ENCODE results near the gene ABHD6. TPM values are rescaled to one million over a fixed set of nuclear protein-coding genes. Genes with fewer than 3 reads are reported as not detected.

Gene ABHD6
- total and polyA plus RNA-seq, 11 donors, result 2.9 to 14.6 (median 6.9) TPM

DNA sequence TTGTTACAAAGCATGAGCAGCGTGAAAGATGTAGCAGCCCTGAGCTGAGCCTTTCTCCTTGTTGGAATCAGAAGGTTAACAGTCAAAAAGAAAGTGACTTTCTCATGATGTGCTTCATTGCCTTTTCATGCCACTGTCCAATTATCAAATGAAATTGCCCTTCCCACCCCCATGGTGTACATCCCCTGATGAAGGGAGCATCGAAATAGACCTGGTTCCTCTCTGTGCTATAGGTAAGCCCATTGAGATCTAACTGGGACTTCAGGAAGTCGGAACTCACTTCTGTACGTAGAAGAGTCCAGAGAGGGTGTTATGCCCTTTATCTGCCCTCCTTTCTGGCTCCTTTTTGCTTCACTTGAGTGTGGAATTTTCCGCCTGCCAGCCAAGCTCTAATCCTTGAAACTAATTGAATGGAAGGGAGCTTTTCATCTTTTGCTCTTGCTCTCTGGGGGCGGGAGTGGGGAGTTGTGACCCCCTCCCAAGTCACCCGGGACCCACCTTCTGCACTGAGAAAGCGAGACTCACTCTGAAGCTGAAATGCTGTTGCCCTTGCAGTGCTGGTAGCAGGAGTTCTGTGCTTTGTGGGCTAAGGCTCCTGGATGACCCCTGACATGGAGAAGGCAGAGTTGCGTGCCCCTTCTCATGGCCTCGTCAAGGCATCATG, 20.9 kb downstream of the ABHD6 start:
- no peaks in the 10 kb centered on the region for H3K9me3 ChIP-seq
- no peak overlapping the region for H3K27ac ChIP-seq
- no peaks in the 10 kb centered on the region for H3K27me3 ChIP-seq
- WGBS, 4 donors, result 92 to 94% (median 92%) methylated on average over 10 of the region's 10 CpGs
- H3K4me3 ChIP-seq, result no peak overlapping the region
- DNase-seq (no peak), ATAC-seq (no peak)
- TF ChIP-seq, protein P1, sequence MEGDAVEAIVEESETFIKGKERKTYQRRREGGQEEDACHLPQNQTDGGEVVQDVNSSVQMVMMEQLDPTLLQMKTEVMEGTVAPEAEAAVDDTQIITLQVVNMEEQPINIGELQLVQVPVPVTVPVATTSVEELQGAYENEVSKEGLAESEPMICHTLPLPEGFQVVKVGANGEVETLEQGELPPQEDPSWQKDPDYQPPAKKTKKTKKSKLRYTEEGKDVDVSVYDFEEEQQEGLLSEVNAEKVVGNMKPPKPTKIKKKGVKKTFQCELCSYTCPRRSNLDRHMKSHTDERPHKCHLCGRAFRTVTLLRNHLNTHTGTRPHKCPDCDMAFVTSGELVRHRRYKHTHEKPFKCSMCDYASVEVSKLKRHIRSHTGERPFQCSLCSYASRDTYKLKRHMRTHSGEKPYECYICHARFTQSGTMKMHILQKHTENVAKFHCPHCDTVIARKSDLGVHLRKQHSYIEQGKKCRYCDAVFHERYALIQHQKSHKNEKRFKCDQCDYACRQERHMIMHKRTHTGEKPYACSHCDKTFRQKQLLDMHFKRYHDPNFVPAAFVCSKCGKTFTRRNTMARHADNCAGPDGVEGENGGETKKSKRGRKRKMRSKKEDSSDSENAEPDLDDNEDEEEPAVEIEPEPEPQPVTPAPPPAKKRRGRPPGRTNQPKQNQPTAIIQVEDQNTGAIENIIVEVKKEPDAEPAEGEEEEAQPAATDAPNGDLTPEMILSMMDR (IDR thresholded peaks at IDR 0.05), result no peak
- TF ChIP-seq POLR2A (IDR thresholded peaks at IDR 0.05), result no peak
- intact Hi-C loops (cut with DNase I), result no loop called here
- H3K36me3 ChIP-seq, result peaks cover 0 to 47% (median 29%) of the 10 kb centered on the region in 9 donors
- no peaks in the 10 kb centered on the region for H3K4me1 ChIP-seq

DNA sequence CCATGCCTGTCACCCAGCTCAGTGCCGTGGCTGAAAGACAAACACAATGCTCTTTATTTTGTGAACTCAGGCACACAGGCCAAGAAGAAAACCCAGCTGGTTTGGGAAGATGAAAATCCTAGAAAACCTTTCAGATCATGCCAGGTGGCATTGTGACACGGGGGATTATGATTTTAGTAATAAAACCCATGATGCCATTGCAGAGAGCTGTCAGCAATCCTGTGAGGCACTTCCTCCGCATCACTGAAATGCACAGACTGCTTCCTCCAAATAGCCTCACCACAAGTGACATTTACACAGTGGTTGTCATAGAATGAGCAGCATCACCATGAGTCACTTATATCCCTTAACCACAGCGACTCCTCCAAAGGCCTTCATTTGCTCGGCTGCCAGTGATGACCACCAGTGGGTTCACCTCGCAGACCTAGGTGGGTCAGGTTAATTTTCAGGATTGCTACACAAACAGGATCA, 22.7 kb downstream of the ABHD6 start:
- no peak for ATAC-seq
- WGBS, 4 donors, result 89 to 97% (median 92%) methylated on average over 6 of the region's 6 CpGs

DNA sequence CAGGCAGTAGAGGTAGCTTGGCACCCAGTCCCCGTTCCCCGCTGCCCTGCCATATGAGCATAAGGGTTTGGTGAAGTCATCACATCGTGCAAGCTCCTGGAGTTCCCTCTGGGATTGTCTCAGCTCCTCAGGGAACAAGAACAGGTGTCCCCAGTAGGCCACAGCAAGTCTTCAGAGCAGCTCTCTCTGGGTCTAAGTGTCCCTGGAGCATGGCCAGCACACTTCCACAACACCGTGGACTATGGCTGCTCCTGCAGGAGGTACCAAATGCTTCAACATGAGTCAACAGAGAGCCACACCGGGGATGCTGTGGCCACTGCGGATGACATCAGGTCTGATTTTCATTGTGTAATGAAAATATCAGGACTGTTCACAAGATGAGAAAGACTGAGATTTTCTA, 23.1 kb downstream of the ABHD6 start:
- 80 to 86% (median 81%) methylated on average over 6 of the region's 6 CpGs for WGBS, 4 donors
- TF ChIP-seq, protein P1 (IDR thresholded peaks at IDR 0.05), result no peak
- TF ChIP-seq POLR2A (IDR thresholded peaks at IDR 0.05), result no peak
- no peaks in the 10 kb centered on the region for H3K4me1 ChIP-seq
- H3K36me3 ChIP-seq, result peaks cover 0 to 47% (median 29%) of the 10 kb centered on the region in 9 donors
- DNase-seq (no peak), ATAC-seq (no peak)
- no peak overlapping the region for H3K4me3 ChIP-seq
- intact Hi-C loops (cut with DNase I), result no loop called here
- H3K27me3 ChIP-seq, result no peaks in the 10 kb centered on the region
- no peaks in the 10 kb centered on the region for H3K9me3 ChIP-seq
- no peak overlapping the region for H3K27ac ChIP-seq

More for the DNA sequence above, 22.7 kb downstream of the ABHD6 start:
- Histone ChIP-seq H3K27me3 (no peaks in the 10 kb centered on the region), H3K36me3 (peaks cover 0 to 47% (median 29%) of the 10 kb centered on the region in 9 donors), H3K27ac (no peak overlapping the region), H3K4me3 (no peak overlapping the region), H3K4me1 (no peaks in the 10 kb centered on the region), H3K9me3 (no peaks in the 10 kb centered on the region)
- no peak for DNase-seq
- TF ChIP-seq POLR2A (IDR thresholded peaks at IDR 0.05), result no peak
- TF ChIP-seq, protein P1 (IDR thresholded peaks at IDR 0.05), result no peak
- intact Hi-C loops (cut with DNase I), result no loop called here

DNA sequence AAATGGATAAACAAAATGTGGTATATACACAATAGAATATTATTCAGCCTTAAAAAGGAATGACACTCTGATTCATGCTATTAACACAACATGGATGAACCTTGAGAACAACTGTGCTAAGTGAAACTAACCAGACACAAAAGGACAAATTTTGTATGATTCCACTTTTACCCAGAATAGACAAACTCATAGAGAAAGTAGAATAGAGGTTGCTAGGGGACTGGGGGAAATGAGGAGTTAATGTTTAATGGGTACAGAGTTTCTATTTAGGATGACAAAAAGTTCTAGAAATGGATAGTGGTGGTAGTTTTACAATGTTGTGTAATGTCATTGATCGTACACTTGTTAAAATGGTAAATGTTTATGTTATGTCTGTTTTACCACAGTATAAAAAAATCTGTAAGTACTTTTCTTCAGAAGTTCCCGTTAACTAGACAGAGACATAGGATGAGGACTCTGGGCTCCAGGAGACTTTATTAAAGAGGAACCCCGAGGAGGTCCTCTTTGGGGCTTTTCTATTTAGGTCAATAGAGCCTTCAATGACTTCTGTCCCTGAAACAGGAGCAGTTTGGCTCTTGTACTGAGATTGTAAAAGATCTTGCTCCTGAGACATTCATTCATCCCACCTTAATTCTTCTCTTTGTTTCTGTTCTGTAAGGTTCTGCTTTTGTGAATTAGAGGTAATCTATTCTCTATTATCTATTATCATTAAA, 24.5 kb downstream of the ABHD6 start:
- TF ChIP-seq POLR2A (IDR thresholded peaks at IDR 0.05), result no peak
- TF ChIP-seq, protein P1 (IDR thresholded peaks at IDR 0.05), result no peak
- Histone ChIP-seq H3K27me3 (no peaks in the 10 kb centered on the region), H3K36me3 (peaks cover 0 to 40% (median 23%) of the 10 kb centered on the region in 9 donors), H3K4me3 (no peak overlapping the region), H3K27ac (no peak overlapping the region), H3K4me1 (no peaks in the 10 kb centered on the region), H3K9me3 (no peaks in the 10 kb centered on the region)
- ATAC-seq (no peak), DNase-seq (no peak)
- intact Hi-C loops (cut with DNase I), result no loop called here
- WGBS, 4 donors, result 89 to 98% (median 93%) methylated on average over 3 of the region's 3 CpGs
